ENCODE data around the gene KIT.

Gene KIT

DNA sequence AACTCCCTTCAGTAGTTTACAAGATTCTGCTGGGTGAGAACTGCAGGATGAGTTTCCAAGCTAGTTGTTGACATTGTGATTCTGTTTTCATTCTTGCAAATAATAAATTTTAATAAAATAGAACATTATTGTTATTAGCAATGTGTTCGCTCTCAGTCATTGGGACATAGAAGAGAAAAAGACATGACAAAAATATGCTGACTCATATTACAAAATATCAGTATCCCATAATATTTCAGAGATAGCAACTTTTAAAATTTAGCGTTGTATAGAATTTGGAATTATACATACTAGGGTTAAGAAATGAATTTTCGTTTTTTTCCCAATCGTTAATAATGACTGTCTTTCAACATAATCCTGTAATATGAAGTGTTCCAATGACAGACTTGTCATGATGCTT lies 45.4 kb downstream of the KIT start:
- no peak for DNase-seq (ENCODE audit: low spot score)

DNA sequence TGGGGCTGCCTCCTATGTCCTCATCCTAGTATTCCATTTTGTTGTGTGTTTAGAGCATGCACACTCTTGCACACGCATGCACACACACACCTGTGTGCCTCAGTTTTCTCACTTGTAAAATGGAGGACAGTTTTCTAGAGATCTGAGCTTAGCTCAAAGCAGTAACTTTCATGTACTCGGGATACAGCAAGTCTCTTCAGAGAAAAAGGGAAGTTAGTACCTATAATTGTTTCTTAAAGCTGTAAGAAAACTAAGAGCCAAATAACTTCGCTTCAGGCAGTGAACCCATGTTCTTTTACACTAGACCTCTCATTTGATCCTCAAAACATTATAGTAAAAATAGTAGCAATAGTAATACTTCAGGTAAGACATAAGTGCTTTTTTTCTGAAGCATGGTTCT lies 49.6 kb downstream of the KIT start:
- no peak for DNase-seq (ENCODE audit: low spot score)

DNA sequence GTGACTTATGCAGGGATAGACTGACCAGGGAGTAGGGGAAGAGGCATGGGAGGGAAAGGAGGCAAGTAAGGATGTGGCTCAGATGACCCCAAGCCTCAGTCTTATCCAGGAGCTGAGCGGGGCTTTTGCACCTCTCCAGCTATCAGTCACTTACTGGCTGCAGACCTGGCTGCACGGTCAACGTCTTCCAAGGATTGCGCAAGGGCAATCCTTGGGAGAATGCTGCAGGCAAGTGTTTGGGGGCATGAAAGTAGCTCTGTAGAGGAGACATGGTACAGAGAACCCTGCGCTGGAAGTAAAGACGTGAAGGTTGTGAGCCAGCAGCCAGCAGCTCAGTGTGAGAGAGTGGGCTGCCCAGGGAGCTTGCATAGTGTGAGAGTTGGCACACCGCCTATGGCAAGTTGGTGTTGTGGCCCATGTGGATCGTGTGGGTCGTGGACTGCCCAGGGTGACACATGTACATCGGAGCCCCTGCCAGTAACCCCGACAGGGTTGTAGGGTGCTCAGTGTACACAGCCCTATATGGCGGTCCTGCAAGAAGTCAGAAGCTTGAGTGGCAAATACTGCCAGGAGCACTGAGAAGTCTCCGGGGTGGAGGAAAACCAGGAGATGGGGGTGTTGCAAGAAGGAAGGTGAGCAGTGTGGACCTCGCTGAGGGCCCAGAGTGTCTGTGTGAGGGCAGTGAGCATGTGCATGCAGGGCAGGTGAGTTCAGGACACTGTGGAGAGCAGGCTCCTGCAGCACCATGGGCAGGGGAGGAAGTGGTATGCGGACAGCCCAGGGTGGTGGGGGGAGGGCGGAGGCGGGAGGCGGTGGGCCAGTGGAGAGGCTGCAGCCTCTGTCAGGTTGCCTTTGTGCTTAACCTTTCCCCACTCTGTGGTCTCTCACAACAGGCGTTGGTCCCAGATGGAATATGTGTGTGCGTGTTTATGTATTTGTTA lies 50.9 kb downstream of the KIT start:
- DNase-seq (ENCODE audit: low spot score), result no peak

DNA sequence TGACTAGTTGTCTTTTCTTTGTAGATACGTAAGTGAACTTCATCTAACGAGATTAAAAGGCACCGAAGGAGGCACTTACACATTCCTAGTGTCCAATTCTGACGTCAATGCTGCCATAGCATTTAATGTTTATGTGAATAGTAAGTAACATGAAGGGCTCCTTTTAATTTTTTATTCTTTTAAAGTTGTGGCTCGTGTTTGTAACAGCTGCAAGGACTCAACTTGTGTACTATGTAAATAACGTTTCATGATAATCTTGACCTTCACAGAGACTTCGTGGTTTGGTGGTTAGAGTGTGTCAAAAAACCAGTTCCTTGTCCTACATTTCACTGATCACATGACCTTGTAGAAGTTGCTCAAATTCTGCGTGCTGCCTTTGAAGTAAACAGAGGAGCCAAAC lies 51.6 kb downstream of the KIT start:
- no peak for DNase-seq (ENCODE audit: low spot score)

DNA sequence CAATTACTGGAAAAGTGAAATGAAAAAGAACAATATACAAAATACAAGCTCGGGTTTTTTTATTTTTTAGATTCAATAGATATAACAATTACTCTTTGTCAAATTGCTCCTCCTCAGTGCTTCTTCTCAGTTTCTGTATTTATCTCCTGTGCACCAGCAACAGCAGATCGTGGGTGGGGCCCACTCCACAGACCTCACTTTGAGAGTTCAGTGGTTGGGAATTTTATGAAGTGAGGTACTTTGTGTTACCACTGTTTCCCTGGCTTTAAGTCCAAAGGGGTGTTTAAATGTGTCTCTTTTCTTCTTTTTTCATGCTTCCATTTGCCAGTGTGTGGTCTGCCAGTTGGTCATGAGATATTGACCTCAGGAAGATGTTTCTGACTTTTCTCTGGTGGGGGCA lies 54.4 kb downstream of the KIT start:
- DNase-seq (ENCODE audit: low spot score), result no peak

DNA sequence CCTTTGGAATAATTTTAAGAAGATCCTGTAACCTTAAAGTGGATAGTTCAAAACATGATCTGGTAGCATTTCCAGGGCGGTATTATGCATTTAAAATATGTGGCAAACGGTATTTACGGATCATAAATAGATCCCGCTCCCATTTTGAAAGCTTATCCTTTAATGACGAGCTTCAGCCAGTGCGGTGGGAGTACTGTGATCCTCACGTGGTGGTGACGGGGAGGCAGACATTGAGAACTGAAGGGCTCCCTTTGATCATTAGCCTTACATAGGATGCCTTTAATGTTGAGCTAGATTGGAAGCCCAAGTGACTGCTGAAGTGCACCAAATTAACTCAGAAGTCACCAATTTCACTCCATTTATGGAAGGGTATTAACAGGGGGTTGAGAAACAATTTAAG lies 56.9 kb downstream of the KIT start:
- no peak for DNase-seq (ENCODE audit: low spot score)

DNA sequence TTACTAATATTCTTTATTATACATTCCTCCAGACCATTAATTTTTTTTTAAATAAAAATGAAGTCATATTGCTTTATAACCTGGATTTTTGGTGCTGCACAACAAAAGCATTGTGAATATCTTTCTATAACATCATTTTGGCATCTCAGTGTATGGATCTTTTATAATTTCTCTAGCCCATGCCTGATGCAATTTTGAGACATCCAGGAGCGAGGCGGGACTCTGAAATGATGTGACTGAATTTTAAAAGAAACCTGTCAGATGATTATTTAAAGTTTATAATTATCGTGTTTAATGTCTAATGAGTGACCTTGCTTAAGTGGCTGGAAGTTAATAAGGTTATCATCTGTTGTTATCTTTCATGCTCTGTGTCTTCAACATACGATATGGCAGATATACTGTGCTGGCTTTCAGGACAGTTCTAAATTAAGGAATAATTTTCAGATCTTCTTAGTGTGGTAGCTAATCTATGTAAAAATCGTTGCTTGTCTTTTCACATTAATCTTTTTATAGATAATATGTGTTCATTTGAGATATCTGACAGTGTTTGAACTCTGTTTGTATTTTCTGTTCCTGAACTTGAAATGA lies 58.8 kb downstream of the KIT start:
- no peak for DNase-seq (ENCODE audit: low spot score)

DNA sequence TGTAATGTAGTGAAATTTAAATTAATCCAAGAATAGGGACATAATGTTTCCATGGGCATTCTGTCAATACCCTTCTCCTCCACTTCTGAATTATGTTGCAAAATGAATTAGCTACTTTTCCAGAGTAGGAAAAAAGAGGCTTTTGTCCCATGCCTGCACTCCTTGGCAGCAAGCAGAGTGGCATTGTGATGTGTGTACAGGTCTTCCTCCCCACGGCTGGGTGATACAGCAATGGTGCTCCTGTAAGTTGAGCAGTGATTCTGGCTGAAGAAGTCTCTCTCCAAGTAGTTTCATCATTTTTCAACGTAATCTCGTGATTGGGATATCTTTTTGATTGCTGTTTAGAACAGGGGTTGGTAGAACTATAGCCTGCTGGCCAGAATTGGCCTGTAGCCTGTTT lies 59.9 kb downstream of the KIT start:
- DNase-seq (ENCODE audit: low spot score), result no peak

DNA sequence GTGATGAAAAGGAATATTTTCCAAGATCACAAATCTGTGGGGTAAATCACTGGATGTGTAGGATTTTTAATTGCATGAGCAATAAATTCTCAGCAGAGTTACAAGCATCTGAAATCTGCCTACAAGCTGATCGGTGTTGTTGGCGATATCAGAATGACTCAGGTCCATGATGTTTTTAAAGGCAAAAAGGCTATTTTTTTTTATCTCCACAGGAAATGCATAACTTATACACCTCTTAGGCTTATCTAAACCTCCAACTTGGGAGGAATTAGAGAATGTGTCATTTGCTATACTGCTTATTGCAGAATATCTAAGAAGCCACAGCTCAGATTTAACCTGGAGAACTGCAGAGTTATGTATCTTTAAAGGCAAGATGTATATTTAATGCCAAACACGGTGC lies 61.6 kb downstream of the KIT start:
- no peak for DNase-seq (ENCODE audit: low spot score)

DNA sequence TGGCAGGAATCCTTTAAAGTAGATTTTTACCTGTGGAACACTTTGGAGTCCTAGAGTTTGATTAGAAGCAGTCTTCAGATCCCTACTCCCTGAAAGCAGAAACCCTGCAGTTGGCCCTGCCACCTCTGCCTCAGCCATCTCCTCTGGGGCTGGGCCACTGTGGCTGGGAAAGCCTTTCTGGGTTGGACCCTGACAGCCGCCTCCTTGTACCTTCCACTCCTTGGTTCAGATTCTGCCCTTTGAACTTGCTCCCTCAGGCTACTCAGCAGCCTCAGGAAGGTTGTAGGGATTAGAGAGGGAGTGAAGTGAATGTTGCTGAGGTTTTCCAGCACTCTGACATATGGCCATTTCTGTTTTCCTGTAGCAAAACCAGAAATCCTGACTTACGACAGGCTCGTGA lies 65.5 kb downstream of the KIT start:
- no peak for DNase-seq (ENCODE audit: low spot score)

DNA sequence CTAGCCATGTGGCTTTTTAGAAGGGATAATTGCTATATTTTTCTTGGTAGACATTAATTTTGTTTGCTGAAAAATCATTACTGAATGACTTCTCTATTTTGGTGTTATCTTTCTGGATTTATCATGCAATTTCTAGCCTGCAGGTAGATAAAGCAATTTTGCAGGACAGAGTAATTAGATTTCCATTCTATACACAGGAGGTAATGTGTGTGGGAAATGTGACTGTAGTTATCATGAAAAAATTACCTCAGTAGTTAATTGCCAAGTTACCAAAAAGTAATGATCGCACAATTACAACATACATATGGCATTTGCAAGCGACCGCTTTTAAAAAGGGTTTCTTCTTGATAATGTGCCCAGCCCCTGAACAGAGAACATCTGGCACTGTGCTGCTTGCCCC lies 66.1 kb downstream of the KIT start:
- no peak for DNase-seq (ENCODE audit: low spot score)

DNA sequence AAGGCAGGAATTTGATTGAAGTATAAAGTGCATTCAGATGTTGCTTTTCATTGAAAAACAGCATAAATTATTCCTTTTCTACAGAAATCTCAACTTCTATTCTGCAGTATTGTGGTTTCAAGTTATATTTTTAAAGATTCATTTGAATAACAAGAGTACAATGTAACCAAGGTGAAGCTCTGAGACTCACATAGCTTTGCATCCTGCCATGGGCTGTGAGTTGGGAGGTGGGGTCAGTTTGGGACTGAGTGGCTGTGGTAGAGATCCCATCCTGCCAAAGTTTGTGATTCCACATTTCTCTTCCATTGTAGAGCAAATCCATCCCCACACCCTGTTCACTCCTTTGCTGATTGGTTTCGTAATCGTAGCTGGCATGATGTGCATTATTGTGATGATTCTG lies 69.2 kb downstream of the KIT start:
- DNase-seq (ENCODE audit: low spot score), result no peak

DNA sequence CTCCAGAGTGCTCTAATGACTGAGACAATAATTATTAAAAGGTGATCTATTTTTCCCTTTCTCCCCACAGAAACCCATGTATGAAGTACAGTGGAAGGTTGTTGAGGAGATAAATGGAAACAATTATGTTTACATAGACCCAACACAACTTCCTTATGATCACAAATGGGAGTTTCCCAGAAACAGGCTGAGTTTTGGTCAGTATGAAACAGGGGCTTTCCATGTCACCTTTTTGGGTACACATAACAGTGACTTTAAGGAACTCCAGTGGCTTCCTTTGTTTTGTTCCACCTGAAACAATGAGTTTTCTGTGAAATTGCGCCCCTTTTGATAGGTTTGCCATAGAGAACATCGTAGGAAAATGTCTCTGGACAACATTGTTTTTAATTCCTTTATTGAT lies 69.6 kb downstream of the KIT start:
- DNase-seq (ENCODE audit: low spot score), result no peak

DNA sequence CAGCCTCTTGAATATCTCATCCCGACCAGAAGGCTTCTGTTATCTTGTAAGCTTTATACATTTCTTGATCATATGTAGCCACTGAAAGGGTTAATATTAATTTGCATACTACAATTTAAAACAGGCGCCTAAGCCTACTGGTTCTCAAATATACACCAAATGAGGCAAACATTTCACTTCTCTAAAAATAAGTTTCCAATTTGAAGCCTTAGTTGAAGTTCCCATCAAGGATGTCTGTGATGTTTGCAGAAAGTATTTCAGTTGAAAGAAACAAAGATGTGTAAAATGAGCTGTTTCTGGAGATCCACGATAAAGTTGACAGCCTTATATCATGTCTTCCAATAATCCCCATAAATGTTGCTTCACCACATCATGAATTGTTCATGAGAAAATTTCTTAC lies 70.6 kb downstream of the KIT start:
- no peak for DNase-seq (ENCODE audit: low spot score)

DNA sequence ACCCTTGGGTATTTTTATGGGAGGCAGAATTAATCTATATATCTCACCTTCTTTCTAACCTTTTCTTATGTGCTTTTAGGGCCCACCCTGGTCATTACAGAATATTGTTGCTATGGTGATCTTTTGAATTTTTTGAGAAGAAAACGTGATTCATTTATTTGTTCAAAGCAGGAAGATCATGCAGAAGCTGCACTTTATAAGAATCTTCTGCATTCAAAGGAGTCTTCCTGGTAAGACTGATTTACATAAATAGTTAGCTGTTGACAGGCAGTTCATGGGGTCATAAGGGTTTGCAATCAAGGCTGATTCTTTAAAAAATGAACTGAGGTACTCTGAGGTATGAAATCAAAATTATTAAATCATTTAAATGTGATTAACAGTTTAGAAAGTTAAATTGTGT lies 71.5 kb downstream of the KIT start:
- no peak for DNase-seq (ENCODE audit: low spot score)

DNA sequence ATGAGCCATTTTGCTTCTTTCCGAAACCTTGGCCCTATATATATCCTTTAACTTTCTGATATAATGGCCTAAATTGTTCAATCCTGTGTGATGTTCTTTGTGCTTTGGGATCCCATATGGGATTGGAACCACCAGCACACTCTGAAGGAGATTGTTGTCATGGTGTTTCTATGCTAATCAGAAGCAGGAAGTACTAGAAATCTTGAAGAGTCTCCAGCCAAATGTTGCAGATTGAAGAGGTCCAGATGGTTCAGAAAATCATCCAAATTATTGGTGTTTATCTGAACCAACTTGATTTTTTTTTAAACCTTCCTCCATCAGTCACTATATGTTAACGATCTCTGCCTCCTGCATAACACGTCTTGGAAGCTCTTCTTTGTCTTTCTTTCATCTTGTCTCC lies 72.8 kb downstream of the KIT start:
- no peak for DNase-seq (ENCODE audit: low spot score)

DNA sequence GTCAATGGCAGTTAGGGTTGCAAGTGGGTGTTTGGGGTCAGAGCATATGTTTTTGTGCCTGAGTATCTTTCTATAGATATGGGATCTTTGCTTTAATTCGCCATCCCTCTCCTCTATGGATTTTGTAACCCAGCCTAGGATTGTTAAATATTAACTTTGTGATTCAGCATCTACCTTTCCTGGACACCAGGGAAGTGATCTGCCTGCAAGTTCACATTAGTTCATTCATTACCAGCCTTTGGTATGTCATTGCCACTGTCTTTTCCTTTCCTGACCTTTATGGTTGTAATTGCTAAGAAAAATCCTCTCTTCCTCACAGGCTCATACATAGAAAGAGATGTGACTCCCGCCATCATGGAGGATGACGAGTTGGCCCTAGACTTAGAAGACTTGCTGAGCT lies 73.8 kb downstream of the KIT start:
- no peak for DNase-seq (ENCODE audit: low spot score)

DNA sequence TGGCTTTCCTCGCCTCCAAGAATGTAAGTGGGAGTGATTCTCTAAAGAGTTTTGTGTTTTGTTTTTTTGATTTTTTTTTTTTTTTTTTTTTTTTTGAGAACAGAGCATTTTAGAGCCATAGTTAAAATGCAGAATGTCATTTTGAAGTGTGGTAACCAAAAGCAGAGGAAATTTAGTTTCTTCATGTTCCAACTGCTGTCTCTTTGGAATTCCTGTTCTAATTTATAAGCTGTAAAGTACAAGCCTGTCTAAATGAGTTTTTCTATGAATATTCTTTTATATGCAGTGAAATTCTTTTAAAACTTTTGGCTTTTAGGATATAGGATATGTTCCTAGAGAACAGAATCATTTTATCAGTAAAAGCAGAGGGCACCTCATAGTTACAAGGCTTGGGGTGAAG lies 74.2 kb downstream of the KIT start:
- no peak for DNase-seq (ENCODE audit: low spot score)

DNA sequence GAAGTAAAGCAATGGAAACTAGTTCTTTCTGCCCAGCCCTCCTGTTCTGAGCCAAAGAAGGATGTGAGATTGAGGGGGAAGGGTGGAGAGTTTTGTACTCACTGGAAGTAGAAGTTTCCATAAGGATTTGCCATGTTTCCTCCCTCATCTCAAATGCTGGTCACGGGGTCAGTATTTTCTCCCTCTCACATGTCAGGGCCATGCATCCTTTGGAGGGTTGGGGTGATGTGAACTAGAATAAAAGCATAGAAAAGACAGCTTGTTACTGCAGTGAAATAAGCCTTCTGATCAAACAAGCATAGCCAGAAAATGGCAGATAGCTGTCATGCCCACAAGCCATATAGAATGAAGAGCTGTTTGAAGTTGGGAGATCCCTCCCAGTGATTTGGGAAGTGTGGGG lies 79.7 kb downstream of the KIT start:
- DNase-seq (ENCODE audit: low spot score), result no peak

DNA sequence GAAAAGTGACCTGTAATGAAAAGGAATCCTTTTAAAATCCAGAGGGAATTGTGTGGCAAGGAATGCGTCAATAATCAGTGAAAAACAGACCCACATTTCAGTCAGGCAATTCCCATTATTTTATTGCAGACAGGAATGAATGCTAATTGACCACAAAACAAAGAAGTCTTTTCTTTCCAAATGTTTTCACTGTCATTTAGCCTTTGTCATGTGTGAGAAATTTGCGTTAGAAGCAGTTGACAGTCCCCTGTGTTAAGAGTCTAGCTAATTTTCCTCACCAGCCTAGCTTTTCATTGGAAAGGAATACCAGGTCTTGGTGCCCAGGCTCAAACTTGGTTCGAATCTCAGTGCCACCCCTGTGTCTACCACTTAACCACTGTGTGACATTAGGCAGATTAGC lies 83.4 kb downstream of the KIT start:
- no peak for DNase-seq (ENCODE audit: low spot score)

DNA sequence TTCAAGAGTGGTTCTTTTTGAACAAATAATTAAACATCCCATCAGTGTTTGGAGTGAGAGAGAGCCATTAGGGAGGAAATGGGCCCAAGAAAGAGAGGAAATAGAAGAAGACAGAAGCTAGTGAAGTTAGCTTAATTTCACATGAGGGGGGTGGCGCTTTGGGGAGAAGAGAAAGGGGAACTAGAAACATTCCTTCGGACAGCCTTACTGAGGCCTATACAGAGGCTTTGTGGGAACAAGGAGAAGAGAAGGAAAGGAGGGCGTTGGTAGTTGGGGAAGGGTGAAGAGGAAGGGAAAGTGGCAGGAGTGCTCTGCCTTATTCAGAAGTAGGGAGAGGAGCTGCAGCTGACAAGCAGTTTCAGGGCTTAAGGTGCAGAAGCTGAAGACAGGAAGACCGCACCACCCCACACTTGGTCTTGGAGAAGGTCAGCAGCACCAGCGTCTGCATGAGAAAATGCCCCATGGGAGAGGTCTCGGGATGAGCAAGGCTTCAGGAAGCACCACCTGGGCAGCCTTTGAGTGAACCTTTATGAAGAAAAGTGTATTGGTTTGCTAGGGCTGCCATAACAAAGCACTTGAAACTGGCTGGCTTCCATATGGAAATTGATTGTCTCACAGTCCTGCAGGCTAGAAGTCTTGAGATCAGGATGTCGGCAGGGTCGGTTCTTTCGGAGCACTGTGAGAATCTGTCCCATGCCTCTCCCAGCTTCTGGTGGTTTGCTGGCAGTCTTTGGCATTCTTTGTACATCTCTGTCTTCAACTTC lies 85.1 kb downstream of the KIT start:
- no peak for DNase-seq (ENCODE audit: low spot score)

DNA sequence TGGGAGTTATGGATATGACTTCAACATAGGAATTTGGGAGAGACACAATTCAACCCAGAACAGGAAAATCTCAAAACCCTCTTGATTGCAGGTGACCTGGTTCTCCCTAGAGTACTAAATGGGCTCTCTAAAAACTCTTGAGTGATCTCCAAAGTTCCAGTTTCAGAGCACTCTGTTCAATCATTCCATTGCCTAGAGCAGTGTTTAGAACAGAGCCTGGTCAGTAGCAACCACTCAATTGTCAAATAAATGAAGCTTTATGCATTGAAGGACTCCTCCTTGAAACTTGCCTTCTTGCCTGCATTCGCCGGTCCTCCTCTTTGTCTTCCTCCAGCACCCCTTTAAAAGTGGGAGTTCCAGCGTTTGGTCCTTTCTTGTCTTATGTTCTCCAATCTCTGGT lies 85.8 kb downstream of the KIT start:
- DNase-seq (ENCODE audit: low spot score), result no peak

DNA sequence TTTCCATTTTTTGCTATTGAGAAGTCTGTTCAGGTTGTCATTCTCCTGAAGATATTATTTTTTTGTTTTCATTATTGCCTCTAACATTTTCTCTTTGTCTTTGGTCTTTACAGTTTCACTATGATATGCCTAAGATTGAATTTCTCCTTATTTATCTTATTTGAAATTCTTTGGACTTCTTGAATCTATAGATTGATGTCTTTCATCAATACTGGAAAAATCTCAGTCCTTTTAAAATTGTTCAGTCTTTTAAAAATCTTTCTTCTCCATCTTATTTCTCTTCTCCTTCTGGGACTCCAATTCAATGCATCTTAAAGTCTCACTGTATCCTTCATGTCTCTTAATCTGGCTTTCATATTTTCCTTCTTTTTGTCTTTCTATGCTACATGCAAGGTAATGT lies 86.7 kb downstream of the KIT start:
- DNase-seq (ENCODE audit: low spot score), result no peak
